ENCODE data around the gene RNPEP. TPM values are rescaled to one million over a fixed set of nuclear protein-coding genes. Genes with fewer than 3 reads are reported as not detected.
"Not testable (repeated sequence)": the region's sequence is repeated elsewhere in the genome, so short reads cannot be mapped to it uniquely, and the experiment has no call there.

The RNPEP gene
- 45.4 and 48.4 TPM in 2 replicates for total RNA-seq (2014; rRNA removed; shearing (Covaris generic))

GRCh38 chr1:201982623-201983379, at the start of gene RNPEP:
RNPEP (plus strand) TSS chr1:201982648; CDS start chr1:201982667, 19 bp downstream.
- Histone ChIP-seq H3K27me3 (no peaks in the 10 kb centered on the region), H3K4me1 (no peaks in the 10 kb centered on the region)

GRCh38 chr1:201933840-201934430, 48.5 kb upstream of the RNPEP start:
- H3K27ac ChIP-seq: no peak overlapping the region
- H3K36me3 ChIP-seq: no peaks in the 10 kb centered on the region
- H3K4me3 ChIP-seq: no peak overlapping the region
- DNase-seq: peak in 1 of 2 experiments; percentile 36
- H3K27me3 ChIP-seq: no peaks in the 10 kb centered on the region; the same call in 1 of the 2 replicates
- peaks cover 12% of the 10 kb centered on the region for H3K4me1 ChIP-seq
- no peaks in the 10 kb centered on the region for H3K9me3 ChIP-seq (replicated peaks)

More at GRCh38 chr1:201982623-201983379, at the start of gene RNPEP:
- Histone ChIP-seq H3K36me3 (no peaks in the 10 kb centered on the region), H3K4me3 (peak within 1 kb of the TSS; percentile 82), H3K9me3 (replicated peaks) (no peaks in the 10 kb centered on the region), H3K27ac (peak within 1 kb of the TSS; percentile 32)
- peak; percentile 82 to 89 for DNase-seq

- H3K27ac ChIP-seq: no peak overlapping the region
- DNase-seq: no peak
Measured at GRCh38 chr1:201937624-201938213, 44.7 kb upstream of the RNPEP start.

GRCh38 chr1:201938440-201939035, 43.9 kb upstream of the RNPEP start:
- no peaks in the 10 kb centered on the region for H3K9me3 ChIP-seq (replicated peaks)
- H3K4me1 ChIP-seq: peaks cover 14% of the 10 kb centered on the region
- H3K4me3 ChIP-seq: no peak overlapping the region
- H3K36me3 ChIP-seq: no peaks in the 10 kb centered on the region
- H3K27me3 ChIP-seq: no peaks in the 10 kb centered on the region
- DNase-seq: no peak
- no peak overlapping the region for H3K27ac ChIP-seq

More at GRCh38 chr1:201937624-201938213, 44.7 kb upstream of the RNPEP start:
- no peaks in the 10 kb centered on the region for H3K27me3 ChIP-seq
- H3K4me3 ChIP-seq: no peak overlapping the region
- no peaks in the 10 kb centered on the region for H3K9me3 ChIP-seq (replicated peaks)
- no peaks in the 10 kb centered on the region for H3K36me3 ChIP-seq
- peaks cover 14% of the 10 kb centered on the region for H3K4me1 ChIP-seq

GRCh38 chr1:201939148-201939547, 43.3 kb upstream of the RNPEP start:
- Histone ChIP-seq H3K27me3 (no peaks in the 10 kb centered on the region), H3K9me3 (replicated peaks) (no peaks in the 10 kb centered on the region), H3K4me1 (peaks cover 10% of the 10 kb centered on the region), H3K27ac (no peak overlapping the region), H3K4me3 (no peak overlapping the region), H3K36me3 (no peaks in the 10 kb centered on the region)
- no peak for DNase-seq

- H3K36me3 ChIP-seq: no peaks in the 10 kb centered on the region
- no peaks in the 10 kb centered on the region for H3K27me3 ChIP-seq
- H3K4me1 ChIP-seq: peaks cover 6% of the 10 kb centered on the region; the same call in 1 of the 2 replicates
- DNase-seq: no peak
- no peaks in the 10 kb centered on the region for H3K9me3 ChIP-seq (replicated peaks)
- H3K4me3 ChIP-seq: no peak overlapping the region
- H3K27ac ChIP-seq: no peak overlapping the region
Measured at GRCh38 chr1:201939574-201939973, 42.9 kb upstream of the RNPEP start.

GRCh38 chr1:201940316-201940715, 42.1 kb upstream of the RNPEP start:
- H3K27ac ChIP-seq; H3K27me3 ChIP-seq; H3K9me3 ChIP-seq (replicated peaks); H3K36me3 ChIP-seq; H3K4me3 ChIP-seq; DNase-seq: not testable (repeated sequence)
- peaks cover 10% of the 10 kb centered on the region; the same call in 1 of the 2 replicates for H3K4me1 ChIP-seq

- no peak overlapping the region for H3K27ac ChIP-seq
- DNase-seq: peak; percentile 58 to 72
- H3K4me1 ChIP-seq: peaks cover 15% of the 10 kb centered on the region; the same call in 1 of the 2 replicates
- H3K9me3 ChIP-seq (replicated peaks): no peaks in the 10 kb centered on the region
- H3K36me3 ChIP-seq: no peaks in the 10 kb centered on the region
- peak overlapping the region; percentile 22 for H3K4me3 ChIP-seq
- no peaks in the 10 kb centered on the region for H3K27me3 ChIP-seq
Measured at GRCh38 chr1:201941420-201942128, 40.9 kb upstream of the RNPEP start.

- Histone ChIP-seq H3K9me3 (replicated peaks) (no peaks in the 10 kb centered on the region), H3K27me3 (no peaks in the 10 kb centered on the region), H3K4me3 (no peak overlapping the region), H3K4me1 (peaks cover 15% of the 10 kb centered on the region; the same call in 1 of the 2 replicates), H3K27ac (no peak overlapping the region), H3K36me3 (no peaks in the 10 kb centered on the region)
- no peak for DNase-seq
Measured at GRCh38 chr1:201942129-201942495, 40.3 kb upstream of the RNPEP start.

GRCh38 chr1:201944002-201944401, 38.4 kb upstream of the RNPEP start:
- Histone ChIP-seq H3K4me1 (peaks cover 17% of the 10 kb centered on the region; the same call in 1 of the 2 replicates), H3K27me3 (no peaks in the 10 kb centered on the region), H3K9me3 (replicated peaks) (no peaks in the 10 kb centered on the region), H3K27ac (no peak overlapping the region), H3K4me3 (no peak overlapping the region), H3K36me3 (no peaks in the 10 kb centered on the region)
- DNase-seq: no peak

GRCh38 chr1:201944639-201945038, 37.8 kb upstream of the RNPEP start:
- Histone ChIP-seq H3K4me3 (no peak overlapping the region), H3K4me1 (peaks cover 17% of the 10 kb centered on the region; the same call in 1 of the 2 replicates), H3K9me3 (replicated peaks) (no peaks in the 10 kb centered on the region), H3K27me3 (no peaks in the 10 kb centered on the region), H3K27ac (no peak overlapping the region), H3K36me3 (no peaks in the 10 kb centered on the region)
- DNase-seq: no peak

- H3K4me3 ChIP-seq: no peak overlapping the region
- DNase-seq: no peak
- no peaks in the 10 kb centered on the region for H3K36me3 ChIP-seq
- H3K9me3 ChIP-seq (replicated peaks): no peaks in the 10 kb centered on the region
- peaks cover 17% of the 10 kb centered on the region; the same call in 1 of the 2 replicates for H3K4me1 ChIP-seq
- H3K27me3 ChIP-seq: no peaks in the 10 kb centered on the region
- H3K27ac ChIP-seq: no peak overlapping the region
Measured at GRCh38 chr1:201945157-201945556, 37.3 kb upstream of the RNPEP start.

- Histone ChIP-seq H3K36me3 (no peaks in the 10 kb centered on the region), H3K27me3 (no peaks in the 10 kb centered on the region), H3K4me1 (peaks cover 17% of the 10 kb centered on the region; the same call in 1 of the 2 replicates), H3K27ac (no peak overlapping the region), H3K4me3 (no peak overlapping the region), H3K9me3 (replicated peaks) (no peaks in the 10 kb centered on the region)
- DNase-seq: no peak
Measured at GRCh38 chr1:201945863-201946223, 36.6 kb upstream of the RNPEP start.

- peak; percentile 86 to 91 for DNase-seq
- Histone ChIP-seq H3K9me3 (replicated peaks) (no peaks in the 10 kb centered on the region), H3K4me3 (peak within 1 kb of the TSS; percentile 47), H3K27me3 (no peaks in the 10 kb centered on the region), H3K36me3 (no peaks in the 10 kb centered on the region), H3K27ac (no peak within 1 kb of the TSS), H3K4me1 (peaks cover 15% of the 10 kb centered on the region; the same call in 1 of the 2 replicates)
Measured at GRCh38 chr1:201946224-201946908, 36.1 kb upstream of the RNPEP start, which contains the start of gene LMOD1. LMOD1 (minus strand) TSS chr1:201946548; CDS start chr1:201946340, 208 bp downstream.
